Activated CD8-positive, alpha-beta T cell treated with anti-CD3 and anti-CD28 coated beads for 36 hours (primary cell): ENCODE data around the gene RAB11FIP5. TPM values are rescaled to one million over a fixed set of nuclear protein-coding genes. Genes with fewer than 3 reads are reported as not detected.
A peak's percentile ranks its signal among the peaks of the same experiment; 100 is the strongest.

Experiments used
- ATAC-seq: fragments of 200-7000 bp; cut with Tn5 transposase; one replicate; pipeline ENCODE4 v1.10.0; 2021; ENCODE audit warnings: mild to moderate bottlenecking, moderate library complexity
- CTCF ChIA-PET: fragments of 350-600 bp; sonication (Branson Sonifier 250); formaldehyde crosslinking; loops from one replicate; lab custom pipeline; 2021; ENCODE audit warnings: antibody characterized with exemption; lab: Charles Lee
- POLR2A ChIA-PET: fragments of 350-600 bp; sonication (Branson Sonifier 250); formaldehyde crosslinking; loops from one replicate; lab custom pipeline; 2021; ENCODE audit warnings: antibody characterized with exemption; lab: Charles Lee
- DNase-seq: peaks from one replicate; pipeline ENCODE4 v3.0.0-alpha.2; 2020
- H3K27ac Mint-ChIP-seq: one replicate; pipeline ENCODE4 v1.8.0; 2021; ENCODE audit warnings: mild to moderate bottlenecking, mixed read lengths
- H3K27me3 Mint-ChIP-seq: one replicate; pipeline ENCODE4 v1.8.0; 2021; ENCODE audit warnings: mixed read lengths
- H3K36me3 Mint-ChIP-seq: one replicate; pipeline ENCODE4 v1.8.0; 2021; ENCODE audit warnings: low read depth, mixed read lengths
- H3K4me1 Mint-ChIP-seq: one replicate; pipeline ENCODE4 v1.8.0; 2021; ENCODE audit warnings: low read depth, mixed read lengths
- H3K4me3 Mint-ChIP-seq: one replicate; pipeline ENCODE4 v1.8.0; 2021; ENCODE audit warnings: mild to moderate bottlenecking, moderate library complexity, mixed read lengths
- H3K9me3 Mint-ChIP-seq: one replicate; pipeline ENCODE4 v1.8.0; 2021; ENCODE audit warnings: mixed read lengths
- CTCF ChIP-seq: fragments of 200-600 bp; IDR thresholded peaks from one replicate; pipeline ENCODE4 v1.8.0; 2022; ENCODE audit warnings: antibody characterized with exemption, mild to moderate bottlenecking
- intact Hi-C: fragments of 100-400 bp; cut with micrococcal nuclease; formaldehyde crosslinking; loops from one replicate; pipeline ENCODE4 v1.10.0; 2022
- total RNA-seq, 2 experiments: library from RNA; stranded (reverse); gene quantifications; one replicate each; pipeline ENCODE4 v1.2.3, GENCODE V29; 2021

RAB11FIP5 gene
- total RNA-seq, 2 experiments from 2014 or later, result 9.0 to 9.7 TPM

- H3K27me3 Mint-ChIP-seq, result no peaks in the 10 kb centered on the region
- POLR2A ChIA-PET, result interaction anchor here (1.1 kb wide), 1 partner anchor 101 kb away, joined by 3 read pairs; no protein-coding TSS in a partner anchor
- no peaks in the 10 kb centered on the region for H3K36me3 Mint-ChIP-seq
- CTCF ChIA-PET, result interaction anchor here (1.6 to 3.5 kb wide), 6 partner anchors 13 to 184 kb away, joined by 4 to 20 read pairs (median 8); partner anchors contain the start of gene SPR
- intact Hi-C loops, result no loop called here
- H3K27ac Mint-ChIP-seq, result peak overlapping the region; percentile 94
- peak; percentile 55 for DNase-seq
- peak overlapping the region; percentile 82 for H3K4me3 Mint-ChIP-seq
- H3K4me1 Mint-ChIP-seq, result peaks cover 24% of the 10 kb centered on the region
- ATAC-seq, result peak; percentile 14
- no peaks in the 10 kb centered on the region for H3K9me3 Mint-ChIP-seq
- no peak for TF ChIP-seq CTCF
Observed at GRCh38 chr2:73072129-73072395, 40.7 kb downstream of the RAB11FIP5 start.

- ATAC-seq (peak; percentile 90), DNase-seq (peak; percentile 97)
- H3K4me1 Mint-ChIP-seq, result peaks cover 25% of the 10 kb centered on the region
Observed at GRCh38 chr2:73071360-73072128, 41.2 kb downstream of the RAB11FIP5 start, which contains the start of gene SFXN5. SFXN5 (minus strand) TSS chr2:73071712; CDS start chr2:73071705, 7 bp downstream.

GRCh38 chr2:73070643-73071359, 41.9 kb downstream of the RAB11FIP5 start:
- Mint-ChIP-seq H3K4me1 (peaks cover 28% of the 10 kb centered on the region), H3K27me3 (no peaks in the 10 kb centered on the region), H3K4me3 (peak overlapping the region; percentile 82), H3K27ac (peak overlapping the region; percentile 94), H3K36me3 (no peaks in the 10 kb centered on the region), H3K9me3 (no peaks in the 10 kb centered on the region)
- POLR2A ChIA-PET, result interaction anchor here (0.9 to 1.2 kb wide), 2 partner anchors 9 to 163 kb away, joined by 3 to 4 read pairs; partner anchors contain the start of gene CCT7
- TF ChIP-seq CTCF, result no peak
- DNase-seq, result peak; percentile 70
- CTCF ChIA-PET, result interaction anchor here (1.0 to 3.1 kb wide), 3 partner anchors 15 to 142 kb away, joined by 4 to 19 read pairs (median 4); no protein-coding TSS in a partner anchor
- intact Hi-C loops, result no loop called here
- peak; percentile 29 for ATAC-seq

More at GRCh38 chr2:73071360-73072128, 41.2 kb downstream of the RAB11FIP5 start, which contains the start of gene SFXN5:
- H3K9me3 Mint-ChIP-seq, result no peaks in the 10 kb centered on the region
- intact Hi-C loops, result no loop called here
- ChIA-PET CTCF (interaction anchor here (1.0 to 3.1 kb wide), 3 partner anchors 14 to 141 kb away, joined by 4 to 19 read pairs (median 4); no protein-coding TSS in a partner anchor), POLR2A (interaction anchor here (0.9 to 1.2 kb wide), 3 partner anchors 10 to 162 kb away, joined by 3 to 4 read pairs (median 3); partner anchors contain the start of gene CCT7)
- H3K4me3 Mint-ChIP-seq, result peak within 1 kb of the TSS; percentile 82
- H3K27me3 Mint-ChIP-seq, result no peaks in the 10 kb centered on the region
- no peaks in the 10 kb centered on the region for H3K36me3 Mint-ChIP-seq
- TF ChIP-seq CTCF, result no peak
- peak within 1 kb of the TSS; percentile 94 for H3K27ac Mint-ChIP-seq

GRCh38 chr2:73069855-73070642, 42.7 kb downstream of the RAB11FIP5 start:
- ChIA-PET POLR2A (interaction anchor here (1.2 kb wide), 1 partner anchor 164 kb away, joined by 3 read pairs; the partner anchor contains the start of gene CCT7), CTCF (interaction anchor here (1.0 kb wide), 1 partner anchor 77 kb away, joined by 3 read pairs; no protein-coding TSS in a partner anchor)
- DNase-seq, result no peak
- TF ChIP-seq CTCF, result no peak
- H3K4me3 Mint-ChIP-seq, result peak overlapping the region; percentile 82
- intact Hi-C loops, result no loop called here
- H3K36me3 Mint-ChIP-seq, result no peaks in the 10 kb centered on the region
- no peak for ATAC-seq
- no peaks in the 10 kb centered on the region for H3K9me3 Mint-ChIP-seq
- no peaks in the 10 kb centered on the region for H3K27me3 Mint-ChIP-seq
- H3K4me1 Mint-ChIP-seq, result peaks cover 30% of the 10 kb centered on the region
- H3K27ac Mint-ChIP-seq, result peak overlapping the region; percentile 47
